Measurements from ENCODE around the gene MYF6. TPM values are rescaled to one million over a fixed set of nuclear protein-coding genes. Genes with fewer than 3 reads are reported as not detected.

The MYF6 gene
- total RNA-seq, 1 donor from 2014 or later: not detected

DNA sequence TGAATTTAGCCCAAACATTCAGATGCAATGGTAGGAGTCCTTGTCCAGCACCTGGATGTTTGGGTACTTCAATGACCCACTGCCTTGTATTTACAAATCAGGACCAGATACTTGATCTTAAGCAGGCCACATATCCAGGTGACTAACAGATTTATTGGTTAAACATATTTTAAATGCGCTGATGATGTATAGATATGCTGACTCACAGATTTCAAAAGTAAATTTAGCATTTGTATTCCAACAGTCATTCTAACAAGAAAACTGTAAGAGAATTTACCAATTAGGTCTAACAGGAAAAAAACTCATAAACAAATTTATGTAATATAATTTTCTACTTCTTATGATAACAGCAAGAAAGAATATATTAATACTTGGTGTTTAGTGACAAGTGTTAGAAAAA is 29.4 kb upstream of the MYF6 start:
- Histone ChIP-seq H3K4me3 (no peak overlapping the region), H3K9me3 (no peaks in the 10 kb centered on the region), H3K27ac (no peak overlapping the region), H3K36me3 (no peaks in the 10 kb centered on the region), H3K4me1 (no peaks in the 10 kb centered on the region), H3K27me3 (no peaks in the 10 kb centered on the region)
- TF ChIP-seq, protein P1, sequence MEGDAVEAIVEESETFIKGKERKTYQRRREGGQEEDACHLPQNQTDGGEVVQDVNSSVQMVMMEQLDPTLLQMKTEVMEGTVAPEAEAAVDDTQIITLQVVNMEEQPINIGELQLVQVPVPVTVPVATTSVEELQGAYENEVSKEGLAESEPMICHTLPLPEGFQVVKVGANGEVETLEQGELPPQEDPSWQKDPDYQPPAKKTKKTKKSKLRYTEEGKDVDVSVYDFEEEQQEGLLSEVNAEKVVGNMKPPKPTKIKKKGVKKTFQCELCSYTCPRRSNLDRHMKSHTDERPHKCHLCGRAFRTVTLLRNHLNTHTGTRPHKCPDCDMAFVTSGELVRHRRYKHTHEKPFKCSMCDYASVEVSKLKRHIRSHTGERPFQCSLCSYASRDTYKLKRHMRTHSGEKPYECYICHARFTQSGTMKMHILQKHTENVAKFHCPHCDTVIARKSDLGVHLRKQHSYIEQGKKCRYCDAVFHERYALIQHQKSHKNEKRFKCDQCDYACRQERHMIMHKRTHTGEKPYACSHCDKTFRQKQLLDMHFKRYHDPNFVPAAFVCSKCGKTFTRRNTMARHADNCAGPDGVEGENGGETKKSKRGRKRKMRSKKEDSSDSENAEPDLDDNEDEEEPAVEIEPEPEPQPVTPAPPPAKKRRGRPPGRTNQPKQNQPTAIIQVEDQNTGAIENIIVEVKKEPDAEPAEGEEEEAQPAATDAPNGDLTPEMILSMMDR (IDR thresholded peaks at IDR 0.05): no peak
- intact Hi-C loops (cut with DNase I): no loop called here
- no peak for DNase-seq (ENCODE audit: low spot score in 2 of 2)

DNA sequence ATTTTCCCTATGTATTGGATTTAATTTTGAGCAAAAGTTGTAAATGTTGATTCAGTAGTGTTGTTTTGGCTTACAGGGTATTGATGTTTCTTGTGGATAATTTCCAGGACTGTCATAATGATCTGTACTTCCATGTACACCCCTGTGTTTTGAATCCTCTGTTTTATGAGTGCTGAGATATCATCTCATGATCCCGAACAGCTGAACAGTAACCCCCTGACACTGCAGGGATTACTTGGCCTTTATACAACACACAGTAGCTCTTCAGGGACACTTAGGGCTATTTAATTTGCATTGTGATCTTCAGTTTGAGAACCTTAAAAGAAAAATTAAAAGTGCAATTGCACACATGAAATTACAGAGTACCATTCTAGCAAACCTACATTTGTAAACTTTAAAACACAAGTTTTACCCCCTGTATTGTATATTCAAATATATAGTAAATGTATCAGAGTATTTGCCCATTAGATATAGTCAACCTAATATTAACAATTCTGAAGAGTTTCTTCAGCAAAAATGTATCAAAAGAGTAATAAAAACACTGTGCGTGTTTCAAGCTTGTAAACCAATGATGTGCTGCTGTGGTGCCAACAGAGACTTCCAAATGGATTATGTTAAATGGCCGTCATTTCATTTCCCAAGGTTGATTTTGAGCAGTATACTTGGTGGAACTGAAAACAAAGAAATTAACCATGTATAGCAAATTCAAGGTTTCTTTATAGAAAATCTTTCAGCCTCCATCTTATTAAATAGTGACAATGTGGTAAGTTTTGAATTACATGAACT is 27.9 kb upstream of the MYF6 start:
- DNase-seq (ENCODE audit: low spot score in 2 of 2): no peak
- intact Hi-C loops (cut with DNase I): no loop called here

DNA sequence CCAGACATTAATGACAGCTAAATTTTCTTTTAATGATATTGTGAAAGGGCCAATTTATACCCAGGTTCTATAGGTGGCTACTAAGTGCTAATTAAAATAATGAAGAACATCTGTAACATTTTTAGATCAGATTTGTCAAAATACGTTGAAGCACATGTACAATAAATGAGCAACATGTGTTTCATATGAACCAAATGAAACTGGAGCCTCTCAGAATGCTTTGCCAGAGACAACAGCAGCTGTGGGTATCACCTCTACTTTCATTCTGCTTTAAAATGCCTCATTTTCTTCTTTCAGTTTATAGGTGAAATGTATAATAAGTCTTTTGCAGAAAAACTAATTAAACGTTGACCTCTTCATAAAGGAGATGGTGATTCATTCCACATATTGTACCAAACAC is 26.1 kb upstream of the MYF6 start:
- intact Hi-C loops (cut with DNase I): no loop called here
- Histone ChIP-seq H3K4me1 (no peaks in the 10 kb centered on the region), H3K27ac (no peak overlapping the region), H3K4me3 (no peak overlapping the region), H3K36me3 (no peaks in the 10 kb centered on the region), H3K9me3 (no peaks in the 10 kb centered on the region), H3K27me3 (no peaks in the 10 kb centered on the region)
- no peak for DNase-seq (ENCODE audit: low spot score in 2 of 2)
- TF ChIP-seq, protein P1 (IDR thresholded peaks at IDR 0.05): no peak

More for the DNA sequence above, 27.9 kb upstream of the MYF6 start:
- Histone ChIP-seq H3K27ac (no peak overlapping the region), H3K9me3 (no peaks in the 10 kb centered on the region), H3K4me3 (no peak overlapping the region), H3K4me1 (no peaks in the 10 kb centered on the region), H3K27me3 (no peaks in the 10 kb centered on the region), H3K36me3 (no peaks in the 10 kb centered on the region)
- TF ChIP-seq, protein P1 (IDR thresholded peaks at IDR 0.05): no peak

DNA sequence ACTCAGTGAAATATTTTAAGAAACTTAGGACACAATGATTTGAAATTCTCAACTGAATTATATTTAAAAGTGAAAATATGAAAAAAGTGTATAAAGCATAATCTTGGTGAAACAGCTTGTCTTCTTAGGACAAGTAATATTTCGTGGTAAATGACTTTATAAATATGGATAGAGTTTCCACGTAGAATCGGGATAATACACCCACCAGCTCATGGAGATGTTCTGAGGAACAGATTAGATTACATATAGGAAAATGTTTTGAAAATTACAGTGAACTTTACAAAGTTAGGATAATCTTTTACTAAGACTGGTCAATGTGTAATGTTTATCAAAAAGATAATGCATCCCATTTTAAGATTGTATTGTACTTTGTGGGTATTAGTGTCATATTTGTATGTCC is 25.6 kb upstream of the MYF6 start:
- DNase-seq (ENCODE audit: low spot score in 2 of 2): no peak
- H3K4me3 ChIP-seq: no peak overlapping the region
- H3K9me3 ChIP-seq: no peaks in the 10 kb centered on the region
- H3K27ac ChIP-seq: no peak overlapping the region
- intact Hi-C loops (cut with DNase I): no loop called here
- no peaks in the 10 kb centered on the region for H3K4me1 ChIP-seq
- no peaks in the 10 kb centered on the region for H3K36me3 ChIP-seq
- TF ChIP-seq, protein P1 (IDR thresholded peaks at IDR 0.05): no peak
- no peaks in the 10 kb centered on the region for H3K27me3 ChIP-seq

DNA sequence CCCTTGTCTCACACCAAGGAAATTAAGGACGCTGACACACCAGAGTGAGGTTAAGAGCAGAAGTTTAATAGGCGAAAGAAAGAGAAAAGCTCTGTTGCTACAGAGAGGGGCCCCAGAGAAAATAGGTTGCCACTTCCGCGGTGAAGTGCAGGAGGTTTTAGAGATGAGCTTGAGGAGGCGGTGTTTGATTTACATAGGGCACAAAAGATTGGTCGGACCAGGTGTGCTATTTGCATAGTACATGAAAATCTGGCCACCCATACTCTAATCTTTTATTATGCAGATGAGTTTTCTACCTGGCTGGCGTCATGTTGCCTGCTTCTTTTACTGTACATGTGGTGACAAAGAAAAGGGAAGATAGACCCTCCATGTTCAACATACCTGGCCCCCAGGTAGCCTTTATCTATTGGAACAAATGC is 23.3 kb upstream of the MYF6 start:
- no peaks in the 10 kb centered on the region for H3K27me3 ChIP-seq

More for the DNA sequence above, 23.3 kb upstream of the MYF6 start:
- H3K4me1 ChIP-seq: no peaks in the 10 kb centered on the region
- H3K27ac ChIP-seq: no peak overlapping the region
- H3K36me3 ChIP-seq: no peaks in the 10 kb centered on the region
- no peak for DNase-seq (ENCODE audit: low spot score in 2 of 2)
- TF ChIP-seq, protein P1 (IDR thresholded peaks at IDR 0.05): no peak
- no peaks in the 10 kb centered on the region for H3K9me3 ChIP-seq
- H3K4me3 ChIP-seq: no peak overlapping the region
- intact Hi-C loops (cut with DNase I): no loop called here

All from ascending aorta (tissue), 2 donors.